HG03439 (cell line): ENCODE measurements around the gene FBXO8.
"Not testable (repeated sequence)": the region's sequence is repeated elsewhere in the genome, so short reads cannot be mapped to it uniquely, and the experiment has no call there.

Source experiments
- ATAC-seq: cut with Tn5 transposase; IDR thresholded peaks from one replicate; pipeline ENCODE4 v1.9.1; 2021; ENCODE audit warnings: mild to moderate bottlenecking, moderate library complexity; ENCODE audit not compliant: unreplicated experiment

Gene FBXO8

GRCh38 chr4:174283507-174284471 lies at the start of gene FBXO8, which contains the start of gene CEP44:
Gene FBXO8, minus strand, starts transcription at chr4:174283667. Its CDS starts 20,575 bp downstream, at chr4:174263092.
Gene CEP44, plus strand, starts transcription at chr4:174283911. Its CDS starts 15,211 bp downstream, at chr4:174299122.
- peak; percentile 71 for ATAC-seq

- ATAC-seq, result no peak
Measured at GRCh38 chr4:174332741-174333493, 49.5 kb upstream of the FBXO8 start.

GRCh38 chr4:174324725-174325124 lies 41.3 kb upstream of the FBXO8 start:
- ATAC-seq, result no peak

GRCh38 chr4:174324236-174324635 lies 40.8 kb upstream of the FBXO8 start:
- no peak for ATAC-seq

GRCh38 chr4:174320494-174321199 lies 37.2 kb upstream of the FBXO8 start:
- no peak for ATAC-seq

- ATAC-seq, result no peak
Measured at GRCh38 chr4:174318829-174319764, 35.6 kb upstream of the FBXO8 start.

- ATAC-seq, result no peak
Measured at GRCh38 chr4:174317531-174317930, 34.1 kb upstream of the FBXO8 start.

GRCh38 chr4:174316954-174317353 lies 33.5 kb upstream of the FBXO8 start:
- ATAC-seq, result no peak

- no peak for ATAC-seq
Measured at GRCh38 chr4:174316546-174316945, 33.1 kb upstream of the FBXO8 start.

- no peak for ATAC-seq
Measured at GRCh38 chr4:174314770-174315169, 31.3 kb upstream of the FBXO8 start.

- ATAC-seq, result no peak
Measured at GRCh38 chr4:174314274-174314673, 30.8 kb upstream of the FBXO8 start.

GRCh38 chr4:174312993-174313392 lies 29.5 kb upstream of the FBXO8 start:
- no peak for ATAC-seq

GRCh38 chr4:174307694-174308093 lies 24.2 kb upstream of the FBXO8 start:
- no peak for ATAC-seq

GRCh38 chr4:174305961-174306360 lies 22.5 kb upstream of the FBXO8 start:
- no peak for ATAC-seq

GRCh38 chr4:174304664-174305063 lies 21.2 kb upstream of the FBXO8 start:
- ATAC-seq, result no peak

- no peak for ATAC-seq
Measured at GRCh38 chr4:174303687-174304086, 20.2 kb upstream of the FBXO8 start.

- ATAC-seq, result not testable (repeated sequence)
Measured at GRCh38 chr4:174295142-174295541, 11.7 kb upstream of the FBXO8 start.

- not testable (repeated sequence) for ATAC-seq
Measured at GRCh38 chr4:174294641-174295040, 11.2 kb upstream of the FBXO8 start.

GRCh38 chr4:174292473-174292872 lies 9.0 kb upstream of the FBXO8 start:
- ATAC-seq, result no peak

GRCh38 chr4:174286870-174287269 lies 3.4 kb upstream of the FBXO8 start:
- no peak for ATAC-seq
